Measurements from ENCODE around the gene PCYT1B.

GRCh38 chrX:24547961-24548360, 99.2 kb downstream of the PCYT1B start:
- no peak for TF ChIP-seq ZNF121 (CRISPR knock-in tag; IDR thresholded peaks at IDR 0.05)
- TF ChIP-seq ZNF230 (CRISPR knock-in tag; IDR thresholded peaks at IDR 0.05) = no peak
- TF ChIP-seq, protein P1, sequence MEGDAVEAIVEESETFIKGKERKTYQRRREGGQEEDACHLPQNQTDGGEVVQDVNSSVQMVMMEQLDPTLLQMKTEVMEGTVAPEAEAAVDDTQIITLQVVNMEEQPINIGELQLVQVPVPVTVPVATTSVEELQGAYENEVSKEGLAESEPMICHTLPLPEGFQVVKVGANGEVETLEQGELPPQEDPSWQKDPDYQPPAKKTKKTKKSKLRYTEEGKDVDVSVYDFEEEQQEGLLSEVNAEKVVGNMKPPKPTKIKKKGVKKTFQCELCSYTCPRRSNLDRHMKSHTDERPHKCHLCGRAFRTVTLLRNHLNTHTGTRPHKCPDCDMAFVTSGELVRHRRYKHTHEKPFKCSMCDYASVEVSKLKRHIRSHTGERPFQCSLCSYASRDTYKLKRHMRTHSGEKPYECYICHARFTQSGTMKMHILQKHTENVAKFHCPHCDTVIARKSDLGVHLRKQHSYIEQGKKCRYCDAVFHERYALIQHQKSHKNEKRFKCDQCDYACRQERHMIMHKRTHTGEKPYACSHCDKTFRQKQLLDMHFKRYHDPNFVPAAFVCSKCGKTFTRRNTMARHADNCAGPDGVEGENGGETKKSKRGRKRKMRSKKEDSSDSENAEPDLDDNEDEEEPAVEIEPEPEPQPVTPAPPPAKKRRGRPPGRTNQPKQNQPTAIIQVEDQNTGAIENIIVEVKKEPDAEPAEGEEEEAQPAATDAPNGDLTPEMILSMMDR (CRISPR knock-in tag; IDR thresholded peaks at IDR 0.05) = no peak
- TF ChIP-seq FOXC1 (CRISPR knock-in tag; IDR thresholded peaks at IDR 0.05; ENCODE audit: borderline replicate concordance) = no peak
- no peak for TF ChIP-seq DR1 (CRISPR knock-in tag; IDR thresholded peaks at IDR 0.05)
- TF ChIP-seq ZNF292 (CRISPR knock-in tag; IDR thresholded peaks at IDR 0.05; ENCODE audit: borderline replicate concordance, low read depth) = no peak
- TF ChIP-seq ZFP90 (CRISPR knock-in tag; IDR thresholded peaks at IDR 0.05; ENCODE audit: borderline replicate concordance) = no peak
- TF ChIP-seq PBX3 (CRISPR knock-in tag; IDR thresholded peaks at IDR 0.05; ENCODE audit: borderline replicate concordance) = no peak
- no peak for TF ChIP-seq SOX5 (CRISPR knock-in tag; IDR thresholded peaks at IDR 0.05; ENCODE audit: borderline replicate concordance)
- TF ChIP-seq BRF2 (CRISPR knock-in tag; IDR thresholded peaks at IDR 0.05) = no peak
- no peak for TF ChIP-seq FOXJ3 (CRISPR knock-in tag; IDR thresholded peaks at IDR 0.05; ENCODE audit: borderline replicate concordance)
- no peak for TF ChIP-seq JUND (CRISPR knock-in tag; IDR thresholded peaks at IDR 0.05)
- TF ChIP-seq, protein P2, sequence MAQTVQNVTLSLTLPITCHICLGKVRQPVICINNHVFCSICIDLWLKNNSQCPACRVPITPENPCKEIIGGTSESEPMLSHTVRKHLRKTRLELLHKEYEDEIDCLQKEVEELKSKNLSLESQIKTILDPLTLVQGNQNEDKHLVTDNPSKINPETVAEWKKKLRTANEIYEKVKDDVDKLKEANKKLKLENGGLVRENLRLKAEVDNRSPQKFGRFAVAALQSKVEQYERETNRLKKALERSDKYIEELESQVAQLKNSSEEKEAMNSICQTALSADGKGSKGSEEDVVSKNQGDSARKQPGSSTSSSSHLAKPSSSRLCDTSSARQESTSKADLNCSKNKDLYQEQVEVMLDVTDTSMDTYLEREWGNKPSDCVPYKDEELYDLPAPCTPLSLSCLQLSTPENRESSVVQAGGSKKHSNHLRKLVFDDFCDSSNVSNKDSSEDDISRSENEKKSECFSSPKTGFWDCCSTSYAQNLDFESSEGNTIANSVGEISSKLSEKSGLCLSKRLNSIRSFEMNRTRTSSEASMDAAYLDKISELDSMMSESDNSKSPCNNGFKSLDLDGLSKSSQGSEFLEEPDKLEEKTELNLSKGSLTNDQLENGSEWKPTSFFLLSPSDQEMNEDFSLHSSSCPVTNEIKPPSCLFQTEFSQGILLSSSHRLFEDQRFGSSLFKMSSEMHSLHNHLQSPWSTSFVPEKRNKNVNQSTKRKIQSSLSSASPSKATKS (CRISPR knock-in tag; IDR thresholded peaks at IDR 0.05) = no peak

Measured in HepG2 (cell line).